Fibroblast of lung (primary cell): Measurements from ENCODE around the gene TADA2A. TPM values are rescaled to one million over a fixed set of nuclear protein-coding genes. Genes with fewer than 3 reads are reported as not detected.

ENCODE experiments used
- DNase-seq, 2 donors: peaks; one replicate each; pipeline versions ENCODE4 v3.0.0 to v3.0.0-alpha.2; 2010; ENCODE audit warnings: low read depth in 2 of 2
- H2AFZ ChIP-seq: 2 replicates; pipeline ENCODE4 v1.5.1; 2012; ENCODE audit warnings: low read length, control low read depth, inconsistent platforms
- H3K27ac ChIP-seq: 2 replicates; pipeline ENCODE4 v1.5.1; 2011; ENCODE audit warnings: low read length, control low read depth; ENCODE audit not compliant: insufficient read depth
- H3K27me3 ChIP-seq: 2 replicates; pipeline ENCODE4 v1.5.1; 2011; ENCODE audit warnings: mild to moderate bottlenecking, low read length; ENCODE audit not compliant: control insufficient read depth, insufficient read depth
- H3K36me3 ChIP-seq: 2 replicates; pipeline ENCODE4 v1.5.1; 2011; ENCODE audit warnings: low read length; ENCODE audit not compliant: control insufficient read depth, insufficient read depth
- H3K4me1 ChIP-seq: 2 replicates; pipeline ENCODE4 v1.5.1; 2011; ENCODE audit warnings: low read length; ENCODE audit not compliant: control insufficient read depth, insufficient read depth; ENCODE audit errors: extremely low read depth
- H3K4me2 ChIP-seq: 2 replicates; pipeline ENCODE4 v1.5.1; 2011; ENCODE audit warnings: low read length, control low read depth; ENCODE audit not compliant: insufficient read depth; ENCODE audit errors: extremely low read depth
- H3K4me3 ChIP-seq, 4 experiments: fragments of 200-600 bp in 1 of 4; sonication (generic) in 1 of 4; replicated peaks in 1 of 4; 2 replicates each; pipeline ENCODE4 v1.5.1; 2011 to 2016; ENCODE audit warnings: low read length in 4 of 4, low read depth in 3 of 4, mild to moderate bottlenecking in 3 of 4, control low read depth in 2 of 4, inconsistent platforms in 1 of 4, mixed read lengths in 1 of 4; ENCODE audit not compliant: insufficient read depth in 1 of 4; ENCODE audit errors: control extremely low read depth in 1 of 4
- H3K79me2 ChIP-seq: 2 replicates; pipeline ENCODE4 v1.5.1; 2012; ENCODE audit warnings: mild to moderate bottlenecking, low read length, inconsistent platforms; ENCODE audit not compliant: control insufficient read depth, insufficient read depth
- H3K9ac ChIP-seq: 2 replicates; pipeline ENCODE4 v1.5.1; 2011; ENCODE audit warnings: mild to moderate bottlenecking, low read length, control low read depth; ENCODE audit not compliant: insufficient read depth
- H3K9me3 ChIP-seq: 2 replicates; pipeline ENCODE4 v1.5.1; 2012; ENCODE audit warnings: low read depth, low read length; ENCODE audit not compliant: control insufficient read depth, insufficient read depth
- H4K20me1 ChIP-seq: 2 replicates; pipeline ENCODE4 v1.5.1; 2011; ENCODE audit warnings: low read length; ENCODE audit not compliant: control insufficient read depth, insufficient read depth; ENCODE audit errors: extremely low read depth
- EZH2 ChIP-seq: IDR thresholded peaks from 2 replicates; pipeline ENCODE4 v1.5.1; 2012; ENCODE audit warnings: low read length, control low read depth, mild to moderate bottlenecking; ENCODE audit errors: missing control alignments
- polyA plus RNA-seq, 2 donors: library from polyadenylated mRNA; depleted of rRNA in 1 of 2; stranded (reverse) in 1 of 2; unstranded in 1 of 2; fragments of >200 nt; gene quantifications; 2 replicates each; pipeline ENCODE4 v1.2.1, GENCODE V29; 2011 to 2012; ENCODE audit warnings: missing spikeins in 1 of 2
- total RNA-seq: library from RNA; depleted of rRNA; stranded (reverse); fragments of >200 nt; gene quantifications from 2 replicates; pipeline ENCODE4 v1.2.1, GENCODE V29; 2014
- TF ChIP-seq, protein P1 (sequence below), 2 donors: IDR thresholded peaks in 1 of 2; conservative IDR thresholded peaks in 1 of 2; 1 replicate in 1 of 2; 2 replicates in 1 of 2; pipeline ENCODE4 v1.5.1; 2011 to 2012; ENCODE audit warnings: low read length in 2 of 2, control low read depth in 1 of 2, inconsistent platforms in 1 of 2, low read depth in 1 of 2, mild to moderate bottlenecking in 1 of 2

TADA2A gene
- total and polyA plus RNA-seq, 2 donors (not counting 1 experiment from before 2014, with no cell fraction given) = 18.7 to 23.9 TPM

DNA sequence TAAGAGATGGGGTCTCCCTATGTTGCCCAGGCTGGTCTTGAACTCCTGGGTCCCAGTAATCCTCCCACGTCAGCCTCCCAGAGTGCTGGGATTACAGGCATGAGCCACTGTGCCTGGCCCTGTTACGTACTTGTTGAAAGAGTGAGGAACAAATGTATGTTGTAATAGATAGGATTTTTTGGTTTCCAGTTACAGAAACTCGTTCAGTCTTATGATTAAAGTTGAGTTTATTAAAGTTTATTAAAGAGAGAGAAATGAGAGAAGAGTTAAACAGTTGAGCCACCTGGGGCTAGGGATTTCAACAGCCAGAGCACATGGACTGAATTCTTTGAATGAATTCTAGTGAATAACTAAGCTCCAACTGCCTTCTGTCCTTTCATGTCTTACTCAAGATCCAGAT is 3.7 kb downstream of the TADA2A start:
- H3K27ac ChIP-seq = no peak overlapping the region
- H3K27me3 ChIP-seq = no peaks in the 10 kb centered on the region
- no peaks in the 10 kb centered on the region for H3K9me3 ChIP-seq
- H3K4me1 ChIP-seq = no peaks in the 10 kb centered on the region
- H2AFZ ChIP-seq = no peak overlapping the region
- no peak for DNase-seq
- no peak overlapping the region for H3K9ac ChIP-seq
- no peak overlapping the region for H3K4me2 ChIP-seq
- TF ChIP-seq, protein P1, sequence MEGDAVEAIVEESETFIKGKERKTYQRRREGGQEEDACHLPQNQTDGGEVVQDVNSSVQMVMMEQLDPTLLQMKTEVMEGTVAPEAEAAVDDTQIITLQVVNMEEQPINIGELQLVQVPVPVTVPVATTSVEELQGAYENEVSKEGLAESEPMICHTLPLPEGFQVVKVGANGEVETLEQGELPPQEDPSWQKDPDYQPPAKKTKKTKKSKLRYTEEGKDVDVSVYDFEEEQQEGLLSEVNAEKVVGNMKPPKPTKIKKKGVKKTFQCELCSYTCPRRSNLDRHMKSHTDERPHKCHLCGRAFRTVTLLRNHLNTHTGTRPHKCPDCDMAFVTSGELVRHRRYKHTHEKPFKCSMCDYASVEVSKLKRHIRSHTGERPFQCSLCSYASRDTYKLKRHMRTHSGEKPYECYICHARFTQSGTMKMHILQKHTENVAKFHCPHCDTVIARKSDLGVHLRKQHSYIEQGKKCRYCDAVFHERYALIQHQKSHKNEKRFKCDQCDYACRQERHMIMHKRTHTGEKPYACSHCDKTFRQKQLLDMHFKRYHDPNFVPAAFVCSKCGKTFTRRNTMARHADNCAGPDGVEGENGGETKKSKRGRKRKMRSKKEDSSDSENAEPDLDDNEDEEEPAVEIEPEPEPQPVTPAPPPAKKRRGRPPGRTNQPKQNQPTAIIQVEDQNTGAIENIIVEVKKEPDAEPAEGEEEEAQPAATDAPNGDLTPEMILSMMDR (conservative IDR thresholded peaks at IDR 0.05 in 1 of 2, IDR thresholded peaks at IDR 0.05 in 1 of 2; ENCODE audit: low read depth in 1 of 2, low read length in 2 of 2) = no peak
- no peak for TF ChIP-seq EZH2
- H3K79me2 ChIP-seq = peaks cover 34% of the 10 kb centered on the region
- H4K20me1 ChIP-seq = no peaks in the 10 kb centered on the region
- H3K4me3 ChIP-seq = no peak overlapping the region
- H3K36me3 ChIP-seq = peaks cover 7% of the 10 kb centered on the region

DNA sequence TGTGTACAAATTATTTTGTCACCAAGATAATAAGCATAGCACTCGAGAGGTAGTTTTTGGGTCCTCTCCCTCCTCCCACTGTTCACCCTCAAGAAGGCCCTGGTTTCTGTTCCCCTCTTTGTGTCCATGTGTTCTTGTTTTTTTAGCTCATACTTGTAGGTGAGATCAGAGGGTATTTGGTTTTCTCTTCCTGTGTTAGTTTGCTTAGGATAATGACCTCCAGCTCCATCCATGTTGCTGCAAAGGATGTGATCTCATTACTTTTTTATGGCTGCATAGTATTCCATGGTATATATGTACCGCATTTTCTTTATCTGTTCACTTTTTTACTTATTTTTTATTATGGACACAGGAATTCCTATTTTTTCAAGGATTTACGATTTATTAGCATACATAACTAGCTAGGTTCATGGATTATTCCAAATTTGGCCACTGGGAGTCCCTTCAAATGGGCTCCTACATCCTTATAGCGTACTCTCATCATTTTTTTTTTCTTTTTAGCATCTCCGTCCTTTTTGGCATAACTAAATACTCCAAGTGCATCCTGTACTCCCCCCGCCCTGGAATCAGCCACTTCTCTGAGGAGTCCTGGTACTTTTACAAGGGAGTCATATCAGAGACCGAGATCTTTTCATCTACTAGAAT is 7.3 kb downstream of the TADA2A start:
- H3K27ac ChIP-seq = no peak overlapping the region
- H3K9me3 ChIP-seq = no peaks in the 10 kb centered on the region
- peak in 1 of 2 donors; percentile 21 for DNase-seq
- no peak overlapping the region for H3K4me3 ChIP-seq
- no peaks in the 10 kb centered on the region for H3K27me3 ChIP-seq
- no peak overlapping the region for H3K9ac ChIP-seq
- H3K4me2 ChIP-seq = no peak overlapping the region
- H3K4me1 ChIP-seq = no peaks in the 10 kb centered on the region
- peaks cover 9% of the 10 kb centered on the region for H3K36me3 ChIP-seq
- H3K79me2 ChIP-seq = peaks cover 10% of the 10 kb centered on the region
- no peaks in the 10 kb centered on the region for H4K20me1 ChIP-seq
- TF ChIP-seq, protein P1 (conservative IDR thresholded peaks at IDR 0.05 in 1 of 2, IDR thresholded peaks at IDR 0.05 in 1 of 2; ENCODE audit: low read depth in 1 of 2, low read length in 2 of 2) = peak; percentile 26 to 40
- no peak for TF ChIP-seq EZH2
- no peak overlapping the region for H2AFZ ChIP-seq

DNA sequence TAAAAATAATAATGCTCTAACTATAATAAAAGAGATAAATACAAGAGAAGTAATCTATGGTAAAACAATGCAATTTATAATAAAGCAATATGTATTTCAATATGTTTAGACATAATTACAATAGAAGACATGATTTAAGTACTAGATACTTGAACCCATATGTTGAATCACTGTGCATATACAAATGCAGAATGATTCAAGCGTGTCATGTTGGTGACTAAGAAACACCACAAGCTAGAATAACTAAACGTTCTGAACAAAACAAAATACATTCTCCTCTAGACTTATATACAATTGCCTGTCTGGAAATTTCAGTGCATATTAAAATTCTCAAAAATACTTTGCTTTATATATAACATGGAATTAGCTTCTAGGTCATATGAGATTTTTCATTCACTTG is 11.2 kb downstream of the TADA2A start:
- no peak overlapping the region for H2AFZ ChIP-seq
- H3K4me2 ChIP-seq = no peak overlapping the region
- no peaks in the 10 kb centered on the region for H3K27me3 ChIP-seq
- H3K4me3 ChIP-seq = no peak overlapping the region
- H3K36me3 ChIP-seq = peaks cover 4% of the 10 kb centered on the region
- no peaks in the 10 kb centered on the region for H3K9me3 ChIP-seq
- peaks cover 2% of the 10 kb centered on the region for H3K79me2 ChIP-seq
- H4K20me1 ChIP-seq = no peaks in the 10 kb centered on the region
- H3K9ac ChIP-seq = no peak overlapping the region
- no peaks in the 10 kb centered on the region for H3K4me1 ChIP-seq
- H3K27ac ChIP-seq = no peak overlapping the region
- peak; percentile 13 to 45 for DNase-seq
- TF ChIP-seq, protein P1 (conservative IDR thresholded peaks at IDR 0.05 in 1 of 2, IDR thresholded peaks at IDR 0.05 in 1 of 2; ENCODE audit: low read depth in 1 of 2, low read length in 2 of 2) = no peak
- TF ChIP-seq EZH2 = no peak
